Caco-2 (cell line): Measurements from ENCODE around the gene LRRC1. TPM values are rescaled to one million over a fixed set of nuclear protein-coding genes. Genes with fewer than 3 reads are reported as not detected.

Experiments used
- BruUV-seq: library from RNA; stranded (reverse); fragments of 400-500 nt; replicated peaks from 2 replicates; lab custom pipeline; 2021; lab: Mats Ljungman, UMichigan
- CTCF ChIA-PET: fragments of 300-600 bp; sonication (Branson Sonifier 250); formaldehyde crosslinking; loops from one replicate; lab custom pipeline; 2022; ENCODE audit warnings: antibody characterized with exemption; lab: Charles Lee
- POLR2A ChIA-PET: fragments of 300-600 bp; sonication (Branson Sonifier 250); formaldehyde crosslinking; loops from one replicate; lab custom pipeline; 2022; ENCODE audit warnings: antibody characterized with exemption; lab: Charles Lee
- DNase-seq, 2 experiments: peaks; one replicate each; pipeline versions ENCODE4 v3.0.0 to v3.0.0-alpha.2; 2020 to 2022
- H3K27me3 ChIP-seq: replicated peaks from 2 replicates; pipeline ENCODE4 v1.6.0; 2011; ENCODE audit warnings: low read length; ENCODE audit not compliant: control insufficient read depth, insufficient read depth
- H3K36me3 ChIP-seq: 2 replicates; pipeline ENCODE4 v1.5.1; 2011; ENCODE audit warnings: low read length; ENCODE audit not compliant: control insufficient read depth, insufficient read depth
- H3K4me1 ChIP-seq: fragments of 250-450 bp; sonication (Bioruptor Pico); 2 replicates; pipeline ENCODE4 v1.5.1; 2020; ENCODE audit warnings: mild to moderate bottlenecking
- H3K4me3 ChIP-seq: 2 replicates; pipeline ENCODE4 v1.5.1; 2011; ENCODE audit warnings: low read depth, mild to moderate bottlenecking, control low read depth, low read length
- H3K9me3 ChIP-seq: fragments of 250-450 bp; sonication (Bioruptor Pico); 2 replicates; pipeline ENCODE4 v1.5.1; 2020; ENCODE audit warnings: mild to moderate bottlenecking, moderate library complexity
- H3K27ac Mint-ChIP-seq: one replicate; pipeline ENCODE4 v1.8.0; 2022; ENCODE audit warnings: mixed read lengths; ENCODE audit not compliant: unreplicated experiment
- H3K27me3 Mint-ChIP-seq: one replicate; pipeline ENCODE4 v1.8.0; 2022; ENCODE audit warnings: mixed read lengths; ENCODE audit not compliant: insufficient read depth, unreplicated experiment
- H3K36me3 Mint-ChIP-seq: one replicate; pipeline ENCODE4 v1.8.0; 2022; ENCODE audit warnings: mild to moderate bottlenecking, mixed read lengths; ENCODE audit not compliant: insufficient read depth, unreplicated experiment
- H3K4me1 Mint-ChIP-seq: one replicate; pipeline ENCODE4 v1.8.0; 2022; ENCODE audit warnings: low read depth, mixed read lengths; ENCODE audit not compliant: unreplicated experiment
- H3K4me3 Mint-ChIP-seq: one replicate; pipeline ENCODE4 v1.8.0; 2022; ENCODE audit warnings: mild to moderate bottlenecking, moderate library complexity, mixed read lengths; ENCODE audit not compliant: unreplicated experiment
- H3K9me3 Mint-ChIP-seq: one replicate; pipeline ENCODE4 v1.8.0; 2022; ENCODE audit warnings: mixed read lengths; ENCODE audit not compliant: unreplicated experiment
- intact Hi-C: fragments of 100-400 bp; cut with micrococcal nuclease; formaldehyde crosslinking; loops from one replicate; pipeline ENCODE4 v1.10.0; 2022; ENCODE audit not compliant: unreplicated experiment
- total RNA-seq: library from RNA; stranded (reverse); gene quantifications from 2 replicates; pipeline ENCODE4 v1.2.3, GENCODE V29; 2022
- TF ChIP-seq, protein P1 (sequence below), 2 experiments: fragments of 200-600 bp in 1 of 2; IDR thresholded peaks; 1 replicate in 1 of 2; 2 replicates in 1 of 2; pipeline versions ENCODE4 v1.5.1 to v1.8.0; 2011 to 2022; ENCODE audit warnings: antibody characterized with exemption in 1 of 2, control low read depth in 1 of 2, inconsistent platforms in 1 of 2, low read depth in 1 of 2, low read length in 1 of 2, mild to moderate bottlenecking in 1 of 2, moderate library complexity in 1 of 2; ENCODE audit not compliant: insufficient read depth in 1 of 2, severe bottlenecking in 1 of 2, unreplicated experiment in 1 of 2

The LRRC1 gene
- total RNA-seq, 1 experiment from 2014 or later, result 60.8 TPM

DNA sequence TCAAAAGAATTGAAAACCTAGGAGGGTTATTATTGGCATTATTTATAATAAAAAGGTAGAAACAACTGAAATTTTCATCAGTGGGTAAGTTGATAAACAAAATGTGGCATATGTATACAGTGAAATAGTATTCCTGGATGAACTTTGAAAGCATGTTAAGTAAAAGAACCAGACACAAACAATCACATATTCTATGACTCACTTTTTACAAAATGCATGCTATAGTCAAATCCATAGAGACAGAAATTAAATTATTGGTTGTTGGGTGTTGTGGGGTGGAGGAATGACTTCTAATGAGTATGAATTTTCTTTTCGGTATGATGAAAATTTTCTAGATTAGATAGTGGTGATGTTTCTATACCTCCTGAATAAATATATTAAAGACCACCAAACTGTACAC lies 94.6 kb downstream of the LRRC1 start:
- Histone ChIP-seq H3K27me3 (no peaks in the 10 kb centered on the region), H3K4me1 (no peaks in the 10 kb centered on the region), H3K36me3 (0 out of 2 replicates have a peak, but pooled peaks cover 1% of the 10 kb centered on the region), H3K4me3 (no peak overlapping the region), H3K9me3 (no peaks in the 10 kb centered on the region)
- intact Hi-C loops, result no loop called here
- Mint-ChIP-seq H3K27ac (no peak overlapping the region), H3K36me3 (peaks cover 16% of the 10 kb centered on the region), H3K27me3 (no peaks in the 10 kb centered on the region), H3K4me1 (peaks cover 19% of the 10 kb centered on the region), H3K9me3 (no peaks in the 10 kb centered on the region), H3K4me3 (no peak overlapping the region)
- BruUV-seq, result no TSS peak
- CTCF ChIA-PET, result no interaction called here
- no peak for DNase-seq
- POLR2A ChIA-PET, result no interaction called here
- TF ChIP-seq, protein P1, sequence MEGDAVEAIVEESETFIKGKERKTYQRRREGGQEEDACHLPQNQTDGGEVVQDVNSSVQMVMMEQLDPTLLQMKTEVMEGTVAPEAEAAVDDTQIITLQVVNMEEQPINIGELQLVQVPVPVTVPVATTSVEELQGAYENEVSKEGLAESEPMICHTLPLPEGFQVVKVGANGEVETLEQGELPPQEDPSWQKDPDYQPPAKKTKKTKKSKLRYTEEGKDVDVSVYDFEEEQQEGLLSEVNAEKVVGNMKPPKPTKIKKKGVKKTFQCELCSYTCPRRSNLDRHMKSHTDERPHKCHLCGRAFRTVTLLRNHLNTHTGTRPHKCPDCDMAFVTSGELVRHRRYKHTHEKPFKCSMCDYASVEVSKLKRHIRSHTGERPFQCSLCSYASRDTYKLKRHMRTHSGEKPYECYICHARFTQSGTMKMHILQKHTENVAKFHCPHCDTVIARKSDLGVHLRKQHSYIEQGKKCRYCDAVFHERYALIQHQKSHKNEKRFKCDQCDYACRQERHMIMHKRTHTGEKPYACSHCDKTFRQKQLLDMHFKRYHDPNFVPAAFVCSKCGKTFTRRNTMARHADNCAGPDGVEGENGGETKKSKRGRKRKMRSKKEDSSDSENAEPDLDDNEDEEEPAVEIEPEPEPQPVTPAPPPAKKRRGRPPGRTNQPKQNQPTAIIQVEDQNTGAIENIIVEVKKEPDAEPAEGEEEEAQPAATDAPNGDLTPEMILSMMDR (IDR thresholded peaks at IDR 0.05; ENCODE audit: insufficient read depth in 1 of 2, low read depth in 1 of 2, low read length in 1 of 2, severe bottlenecking in 1 of 2, unreplicated experiment in 1 of 2), result no peak

DNA sequence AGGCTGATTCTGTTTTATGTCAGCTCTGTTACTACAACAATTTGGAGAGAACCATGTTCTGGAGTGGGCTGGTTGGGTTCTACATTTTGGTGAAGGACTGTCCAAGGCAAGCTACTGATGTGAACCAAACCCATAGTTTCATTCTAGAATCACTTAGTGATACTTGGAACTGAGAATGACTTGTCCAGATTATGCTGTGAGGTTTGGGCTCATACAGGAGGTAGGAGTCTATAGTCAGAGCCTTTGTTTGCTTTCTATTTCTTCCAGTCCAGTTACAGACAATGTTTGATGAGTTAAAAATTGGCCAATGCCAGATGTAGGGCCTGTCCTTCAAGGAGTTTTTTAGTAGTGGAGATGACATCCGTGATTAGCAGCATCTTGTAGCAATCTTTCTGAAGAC lies 97.9 kb downstream of the LRRC1 start:
- BruUV-seq, result no TSS peak
- Mint-ChIP-seq H3K4me3 (no peak overlapping the region), H3K36me3 (peaks cover 41% of the 10 kb centered on the region), H3K4me1 (peaks cover 47% of the 10 kb centered on the region), H3K27ac (no peak overlapping the region), H3K9me3 (no peaks in the 10 kb centered on the region), H3K27me3 (no peaks in the 10 kb centered on the region)
- CTCF ChIA-PET, result no interaction called here
- Histone ChIP-seq H3K4me3 (no peak overlapping the region), H3K9me3 (no peaks in the 10 kb centered on the region), H3K27me3 (no peaks in the 10 kb centered on the region), H3K4me1 (peaks cover 23% of the 10 kb centered on the region), H3K36me3 (0 out of 2 replicates have a peak, but pooled peaks cover 1% of the 10 kb centered on the region)
- POLR2A ChIA-PET, result interaction anchor here (0.6 kb wide), 1 partner anchor 167 kb away, joined by 6 read pairs; no protein-coding TSS in a partner anchor
- DNase-seq, result no peak
- TF ChIP-seq, protein P1 (IDR thresholded peaks at IDR 0.05; ENCODE audit: insufficient read depth in 1 of 2, low read depth in 1 of 2, low read length in 1 of 2, severe bottlenecking in 1 of 2, unreplicated experiment in 1 of 2), result no peak
- intact Hi-C loops, result no loop called here

DNA sequence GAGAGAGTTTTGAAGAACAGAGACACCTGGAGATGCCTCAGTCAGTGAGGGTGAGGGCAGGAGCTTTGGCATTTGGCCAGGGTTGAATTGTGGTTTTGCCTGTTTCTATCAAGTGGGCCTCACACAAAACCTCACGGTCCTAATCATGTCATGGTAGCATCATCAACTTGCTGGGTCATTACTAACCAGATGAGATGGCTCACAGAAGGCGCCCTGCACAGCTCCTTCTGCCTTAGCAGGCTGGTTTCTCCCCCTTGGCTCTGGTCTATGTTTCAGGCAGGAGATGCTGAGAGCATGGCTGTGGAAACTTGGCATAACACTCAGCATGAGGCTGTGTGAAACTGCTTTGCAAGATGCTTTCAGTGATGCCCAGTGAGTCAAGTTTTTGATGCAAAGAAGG lies 99.3 kb downstream of the LRRC1 start:
- BruUV-seq, result no TSS peak

More for the DNA sequence above, 99.3 kb downstream of the LRRC1 start:
- TF ChIP-seq, protein P1 (IDR thresholded peaks at IDR 0.05; ENCODE audit: insufficient read depth in 1 of 2, low read depth in 1 of 2, low read length in 1 of 2, severe bottlenecking in 1 of 2, unreplicated experiment in 1 of 2), result no peak
- H3K27ac Mint-ChIP-seq, result peak overlapping the region; percentile 29
- peaks cover 23% of the 10 kb centered on the region for H3K4me1 ChIP-seq
- H3K4me1 Mint-ChIP-seq, result peaks cover 47% of the 10 kb centered on the region
- no peaks in the 10 kb centered on the region for H3K27me3 ChIP-seq
- H3K4me3 Mint-ChIP-seq, result no peak overlapping the region
- intact Hi-C loops, result no loop called here
- H3K36me3 ChIP-seq, result 0 out of 2 replicates have a peak, but pooled peaks cover 1% of the 10 kb centered on the region
- no peak overlapping the region for H3K4me3 ChIP-seq
- ChIA-PET POLR2A (no interaction called here), CTCF (no interaction called here)
- H3K36me3 Mint-ChIP-seq, result peaks cover 55% of the 10 kb centered on the region
- H3K27me3 Mint-ChIP-seq, result no peaks in the 10 kb centered on the region
- no peak for DNase-seq
- no peaks in the 10 kb centered on the region for H3K9me3 Mint-ChIP-seq
- no peaks in the 10 kb centered on the region for H3K9me3 ChIP-seq
